DMS114 treated with DMSO at 0.1 percent for 48 hours (cell line): Measurements from ENCODE around the gene FKBP1B.
"Not testable (repeated sequence)": the region's sequence is repeated elsewhere in the genome, so short reads cannot be mapped to it uniquely, and the experiment has no call there.

Experiments
- DNase-seq: peaks from one replicate; lab custom pipeline; 2025; ENCODE audit not compliant: unreplicated experiment; lab: John Stamatoyannopoulos, UW

The FKBP1B gene

GRCh38 chr2:24049485-24050021 is at the start of gene FKBP1B:
TSS of gene FKBP1B (plus strand) at chr2:24049741. CDS start at chr2:24049850, 109 bp downstream.
- peak; percentile 32 for DNase-seq

GRCh38 chr2:24007693-24008092 is 41.8 kb upstream of the FKBP1B start:
- DNase-seq = no peak

DNA sequence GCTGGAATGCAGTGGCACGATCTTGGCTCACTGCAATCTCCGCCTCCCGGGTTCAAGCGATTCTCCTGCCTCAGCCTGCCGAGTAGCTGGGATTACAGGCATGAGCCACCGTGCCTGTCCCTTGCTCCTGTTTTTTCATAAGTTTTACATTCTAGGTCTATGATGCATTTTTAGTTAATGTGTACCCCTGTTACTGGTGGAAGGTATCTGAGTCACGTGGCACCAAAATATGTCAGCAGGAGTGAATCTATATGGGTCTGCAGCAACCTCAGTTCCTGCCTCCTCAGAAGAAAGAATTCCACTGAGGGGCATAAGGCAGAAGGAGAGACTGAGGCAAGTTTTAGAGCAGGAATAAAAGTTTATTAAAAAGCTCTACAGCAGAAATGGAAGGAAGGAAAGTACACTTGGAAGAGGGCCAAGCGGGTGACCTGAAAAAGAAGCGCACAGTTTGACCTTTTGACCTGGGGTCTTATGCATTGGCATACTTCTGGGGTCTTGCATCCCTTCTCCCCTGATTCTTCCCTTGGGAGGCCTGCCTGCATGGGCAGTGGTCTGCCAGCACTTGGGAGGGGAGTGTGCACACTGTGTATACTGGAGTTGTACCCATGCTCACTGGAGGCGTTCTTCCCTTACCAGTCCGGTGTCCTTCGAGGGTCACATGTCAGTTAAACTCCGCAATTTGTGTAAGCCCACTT is 40.7 kb upstream of the FKBP1B start:
- DNase-seq = no peak

GRCh38 chr2:24009367-24009679 is 40.2 kb upstream of the FKBP1B start:
- no peak for DNase-seq

DNA sequence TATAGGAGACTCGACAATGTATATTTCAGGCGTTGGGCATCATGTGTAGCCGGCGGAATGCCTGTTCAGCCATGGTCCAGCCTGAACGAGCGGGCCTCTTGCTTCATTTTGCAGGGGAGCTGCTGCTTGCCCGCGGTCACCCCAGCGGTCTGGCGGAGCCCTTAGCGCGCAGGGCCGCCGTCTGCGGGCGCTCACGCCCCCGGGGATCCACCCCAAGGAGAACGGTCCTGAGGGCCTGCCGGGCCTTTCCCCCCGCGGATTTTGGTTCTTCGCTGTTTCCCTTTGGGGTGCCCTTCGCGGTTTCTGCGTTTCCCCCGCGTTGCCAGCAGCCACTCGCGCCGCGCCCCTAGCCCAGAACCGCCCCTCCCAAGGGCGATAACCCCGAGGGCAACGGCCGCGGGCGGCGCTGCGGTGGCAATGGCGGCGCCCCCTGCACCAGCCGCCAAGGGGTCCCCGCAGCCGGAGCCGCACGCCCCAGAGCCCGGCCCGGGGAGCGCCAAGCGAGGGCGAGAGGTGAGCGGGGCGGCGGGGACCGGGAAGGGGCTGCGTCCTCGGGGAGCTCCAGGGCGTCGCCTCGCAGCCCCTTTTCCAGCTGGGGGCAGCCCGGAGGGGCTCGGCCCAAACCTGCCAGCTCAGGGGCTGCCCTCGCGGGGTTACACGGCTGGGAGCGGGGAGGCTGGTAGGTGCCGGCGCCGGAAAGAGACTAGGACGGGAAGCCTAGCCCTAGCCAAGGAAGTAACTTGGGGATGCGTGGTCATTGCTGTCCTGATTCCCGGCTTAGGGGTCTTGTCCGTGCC is 39.7 kb upstream of the FKBP1B start, which contains the start of gene MFSD2B:
MFSD2B (plus strand) TSS at position 406 of the 797 bp plus-strand sequence; CDS start at position 418, 12 bp downstream.
- DNase-seq = no peak

DNA sequence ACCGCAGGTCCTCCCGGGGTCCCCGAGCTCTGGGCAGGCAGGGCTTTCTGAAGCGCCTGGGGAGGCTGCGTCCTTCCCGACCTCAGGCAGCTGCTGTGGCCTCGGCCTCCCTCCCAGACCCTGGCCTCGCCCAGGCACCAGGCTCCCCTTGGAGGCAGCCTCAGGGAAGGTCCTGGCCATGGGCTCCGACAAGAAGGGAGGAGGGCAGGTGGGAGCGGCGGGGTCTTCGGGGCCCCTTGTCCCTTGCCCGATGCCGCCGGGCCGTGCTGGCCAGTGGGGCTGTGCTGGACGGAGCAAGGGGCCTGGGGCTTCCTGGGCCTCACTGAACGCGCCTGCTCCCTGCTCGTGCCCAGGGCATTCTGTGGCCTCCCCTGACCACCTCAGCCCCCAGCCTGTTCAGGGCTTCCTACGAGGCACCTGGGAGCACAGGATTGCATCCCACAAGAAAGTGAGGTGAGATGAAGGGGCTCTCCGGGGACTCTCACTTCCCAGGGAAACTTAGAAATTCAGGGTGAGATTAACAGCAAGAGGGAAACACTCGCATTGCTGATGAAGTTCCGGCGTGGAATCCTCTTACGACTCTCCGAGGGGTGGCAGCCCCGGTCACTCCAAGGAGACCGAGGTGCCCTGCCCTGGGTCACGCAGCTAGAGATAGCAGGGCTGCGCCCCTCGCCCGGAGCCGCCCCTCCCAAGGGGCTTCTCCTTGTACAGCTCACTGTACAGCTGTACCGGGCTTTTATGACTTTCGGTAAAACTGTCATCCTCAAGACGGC is 38.9 kb upstream of the FKBP1B start:
- no peak for DNase-seq

GRCh38 chr2:24011250-24012104 is 38.1 kb upstream of the FKBP1B start:
- DNase-seq = no peak

DNA sequence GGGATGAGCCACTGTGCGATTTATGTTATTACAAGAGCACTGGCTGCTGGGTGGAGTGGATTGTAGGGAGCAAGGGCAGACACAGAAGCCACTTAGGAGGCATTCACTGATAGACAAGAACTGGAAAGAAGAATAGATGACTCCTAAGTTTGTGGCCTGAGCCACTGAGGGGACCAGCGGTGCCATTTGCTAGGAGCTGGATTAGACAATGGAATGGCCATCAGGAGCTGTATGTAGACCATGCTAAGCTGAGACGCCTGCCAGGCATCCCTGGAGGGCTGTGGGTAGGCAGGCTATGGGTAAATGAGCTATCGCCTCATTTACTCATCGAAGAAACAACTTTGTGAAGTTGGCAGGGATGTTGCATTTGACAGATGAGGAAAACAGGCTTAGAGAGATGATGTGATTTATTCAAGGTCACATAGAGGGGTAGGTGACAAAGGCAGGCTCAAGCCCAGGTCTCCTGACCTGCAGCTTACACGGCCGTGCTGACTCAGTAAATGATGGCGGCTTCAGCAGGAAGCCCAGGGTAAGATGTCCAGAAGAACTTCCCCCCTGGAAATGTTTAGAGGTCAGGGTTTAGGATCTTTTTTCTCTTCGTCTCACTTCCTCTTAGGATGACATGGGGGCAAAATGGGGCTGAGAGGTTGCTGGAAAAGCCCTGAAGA is 36.9 kb upstream of the FKBP1B start:
- no peak for DNase-seq

GRCh38 chr2:24014902-24015301 is 34.6 kb upstream of the FKBP1B start:
- DNase-seq = not testable (repeated sequence)

DNA sequence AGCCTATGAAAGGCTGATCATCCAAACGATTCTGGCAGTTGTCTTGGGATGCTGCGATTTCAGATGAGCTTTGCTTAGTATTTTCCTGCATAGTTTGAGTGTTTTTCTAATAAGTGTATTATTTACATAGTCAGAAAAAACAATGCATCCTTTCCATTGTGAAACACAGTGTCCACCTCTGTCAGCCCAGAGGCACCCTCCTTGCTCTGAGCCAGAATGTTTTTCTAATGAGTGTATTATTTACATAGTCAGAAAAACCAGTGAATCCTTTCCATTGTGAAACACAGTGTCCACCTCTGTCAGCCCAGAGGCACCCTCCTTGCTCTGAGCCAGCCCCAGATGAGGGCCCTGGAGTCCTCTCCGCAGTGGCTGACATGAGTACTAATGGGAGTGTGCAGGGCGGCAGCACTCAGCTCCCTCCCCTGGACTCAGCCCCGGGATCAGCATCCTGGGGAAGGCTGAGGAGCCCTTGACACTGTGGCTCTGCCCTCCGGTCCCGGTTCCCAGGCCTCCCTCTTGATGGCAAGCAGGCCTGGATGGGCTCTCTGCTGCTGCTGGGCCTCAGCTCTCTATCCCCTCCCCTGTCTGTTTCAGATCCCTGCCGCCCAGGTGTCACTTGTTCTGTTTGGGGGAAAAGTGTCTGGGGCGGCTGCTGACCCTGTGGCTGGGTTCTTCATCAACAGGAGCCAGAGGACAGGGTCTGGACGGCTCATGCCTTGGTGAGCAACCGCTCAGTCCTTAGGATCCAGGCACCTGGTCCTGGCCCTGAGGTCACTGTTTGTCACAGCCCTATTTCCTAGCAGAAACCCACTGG is 33.8 kb upstream of the FKBP1B start:
- no peak for DNase-seq

GRCh38 chr2:24016376-24016761 is 33.2 kb upstream of the FKBP1B start:
- no peak for DNase-seq

- DNase-seq = no peak
Measured at GRCh38 chr2:24016853-24017703, 32.5 kb upstream of the FKBP1B start.

- DNase-seq = no peak
Measured at GRCh38 chr2:24017711-24018110, 31.8 kb upstream of the FKBP1B start.

- DNase-seq = no peak
Measured at GRCh38 chr2:24018241-24018640, 31.3 kb upstream of the FKBP1B start.

DNA sequence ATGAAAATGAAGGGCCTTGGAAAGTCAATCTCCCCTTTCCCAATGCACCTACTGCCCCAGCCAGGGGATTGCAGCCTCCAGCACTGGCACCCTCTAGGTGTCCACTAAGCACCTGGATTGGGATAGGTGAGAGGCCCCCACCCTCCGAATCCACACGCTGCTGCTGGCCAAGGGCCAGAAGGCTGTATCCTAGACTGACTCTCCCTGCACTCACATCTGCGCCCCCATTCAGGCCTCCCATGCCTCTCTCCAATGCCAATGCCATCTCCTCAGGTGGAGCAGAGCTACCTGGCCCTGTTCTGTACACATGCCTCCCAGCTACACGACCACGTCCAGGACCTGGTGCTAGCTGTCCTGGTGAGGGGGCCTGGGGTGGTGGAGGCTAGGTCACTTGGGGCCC is 29.8 kb upstream of the FKBP1B start:
- DNase-seq = no peak

GRCh38 chr2:24020244-24020643 is 29.3 kb upstream of the FKBP1B start:
- DNase-seq = no peak

DNA sequence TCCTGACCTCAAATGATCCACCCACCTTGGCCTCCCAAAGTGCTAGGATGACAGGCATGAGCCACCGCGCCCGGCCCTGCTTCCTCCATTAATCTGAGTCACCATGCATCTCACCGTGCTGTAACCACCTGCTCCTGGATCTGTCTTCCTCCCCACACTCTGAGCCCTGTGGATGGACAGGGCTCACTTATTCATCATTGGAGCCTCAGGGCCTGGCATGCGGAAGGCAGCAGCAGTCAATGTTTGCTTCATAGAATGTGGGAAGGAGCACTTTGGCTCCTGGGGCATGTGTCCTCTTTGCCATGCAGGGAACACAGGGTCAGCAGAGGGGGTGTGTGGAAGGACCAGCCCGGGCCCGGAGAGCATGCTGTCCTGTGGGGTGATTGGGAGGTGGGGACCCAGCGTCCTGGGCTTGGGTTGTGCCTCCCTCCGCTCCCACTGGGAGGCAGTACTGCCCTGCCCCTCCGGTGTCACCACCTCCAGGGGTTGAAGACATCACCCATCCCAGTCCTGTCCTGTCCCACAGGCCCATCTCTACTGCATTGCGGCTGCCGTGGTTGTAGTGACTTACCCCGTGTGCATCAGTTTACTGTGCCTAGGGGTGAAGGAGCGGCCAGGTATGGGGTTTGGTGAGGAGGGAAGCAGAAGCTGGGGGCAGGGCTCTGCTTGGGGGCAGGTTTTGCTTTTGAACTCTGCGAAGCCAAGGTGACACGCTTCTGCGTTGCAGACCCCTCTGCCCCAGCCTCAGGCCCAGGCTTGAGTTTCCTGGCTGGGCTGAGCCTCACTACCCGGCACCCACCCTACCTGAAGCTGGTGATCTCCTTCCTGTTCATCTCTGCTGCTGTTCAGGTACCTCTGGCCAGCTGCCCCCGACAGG is 28.2 kb upstream of the FKBP1B start:
- no peak for DNase-seq
